PFSK-1 (cell line): ENCODE data around the gene OR6C3.

Source experiments
- FOXP2 ChIP-seq: optimal IDR thresholded peaks from 2 replicates; pipeline ENCODE3; 2011; ENCODE audit warnings: borderline replicate concordance, control low read depth, inconsistent platforms; ENCODE audit not compliant: insufficient read depth; ENCODE audit errors: extremely low read length, extremely low read depth
- POLR2AphosphoS5 ChIP-seq: IDR thresholded peaks from 2 replicates; pipeline ENCODE4 v1.6.1; 2012; ENCODE audit warnings: low read depth, mild to moderate bottlenecking, control low read depth, low read length, moderate library complexity
- SIN3A ChIP-seq: IDR thresholded peaks from 2 replicates; pipeline ENCODE4 v1.6.1; 2012; ENCODE audit warnings: mild to moderate bottlenecking, low read length, moderate library complexity, borderline replicate concordance; ENCODE audit not compliant: insufficient read depth
- TAF1 ChIP-seq: IDR thresholded peaks from 2 replicates; pipeline ENCODE4 v1.6.1; 2012; ENCODE audit warnings: low read length, control low read depth, borderline replicate concordance; ENCODE audit not compliant: insufficient read depth
- TF ChIP-seq, protein P1 (sequence below), 2 experiments: IDR thresholded peaks; 2 replicates each; pipeline versions ENCODE4 v1.6.1 to v1.8.0; 2011 to 2012; ENCODE audit warnings: low read depth in 2 of 2, low read length in 2 of 2, control low read depth in 1 of 2, inconsistent platforms in 1 of 2, mild to moderate bottlenecking in 1 of 2, moderate library complexity in 1 of 2; ENCODE audit not compliant: insufficient read depth in 1 of 2

The OR6C3 gene

DNA sequence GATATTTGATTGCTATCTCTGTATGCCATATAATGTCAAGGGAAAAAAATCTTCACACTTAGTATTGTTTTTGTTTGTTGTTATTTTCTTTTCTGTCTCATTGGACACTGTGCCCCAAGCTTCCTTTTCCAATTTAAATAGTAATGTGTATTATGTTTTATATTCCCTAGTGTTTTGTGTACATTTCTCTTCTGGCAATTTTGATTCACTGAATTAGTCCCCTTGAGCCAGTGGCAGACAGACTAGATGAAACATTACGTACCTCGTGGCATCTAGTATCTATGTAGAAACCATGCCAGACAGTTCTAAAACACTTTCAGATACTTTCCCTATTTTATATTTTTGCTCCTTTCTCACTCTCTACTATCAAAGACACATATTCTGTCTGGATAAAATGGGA, 16.5 kb upstream of the OR6C3 start, which contains the start of gene OR6C1:
Gene OR6C1, plus strand, starts transcription at position 301 of the 400 bp plus-strand sequence. CDS start 6,257 bp downstream, outside the sequence.
- TF ChIP-seq, protein P1, sequence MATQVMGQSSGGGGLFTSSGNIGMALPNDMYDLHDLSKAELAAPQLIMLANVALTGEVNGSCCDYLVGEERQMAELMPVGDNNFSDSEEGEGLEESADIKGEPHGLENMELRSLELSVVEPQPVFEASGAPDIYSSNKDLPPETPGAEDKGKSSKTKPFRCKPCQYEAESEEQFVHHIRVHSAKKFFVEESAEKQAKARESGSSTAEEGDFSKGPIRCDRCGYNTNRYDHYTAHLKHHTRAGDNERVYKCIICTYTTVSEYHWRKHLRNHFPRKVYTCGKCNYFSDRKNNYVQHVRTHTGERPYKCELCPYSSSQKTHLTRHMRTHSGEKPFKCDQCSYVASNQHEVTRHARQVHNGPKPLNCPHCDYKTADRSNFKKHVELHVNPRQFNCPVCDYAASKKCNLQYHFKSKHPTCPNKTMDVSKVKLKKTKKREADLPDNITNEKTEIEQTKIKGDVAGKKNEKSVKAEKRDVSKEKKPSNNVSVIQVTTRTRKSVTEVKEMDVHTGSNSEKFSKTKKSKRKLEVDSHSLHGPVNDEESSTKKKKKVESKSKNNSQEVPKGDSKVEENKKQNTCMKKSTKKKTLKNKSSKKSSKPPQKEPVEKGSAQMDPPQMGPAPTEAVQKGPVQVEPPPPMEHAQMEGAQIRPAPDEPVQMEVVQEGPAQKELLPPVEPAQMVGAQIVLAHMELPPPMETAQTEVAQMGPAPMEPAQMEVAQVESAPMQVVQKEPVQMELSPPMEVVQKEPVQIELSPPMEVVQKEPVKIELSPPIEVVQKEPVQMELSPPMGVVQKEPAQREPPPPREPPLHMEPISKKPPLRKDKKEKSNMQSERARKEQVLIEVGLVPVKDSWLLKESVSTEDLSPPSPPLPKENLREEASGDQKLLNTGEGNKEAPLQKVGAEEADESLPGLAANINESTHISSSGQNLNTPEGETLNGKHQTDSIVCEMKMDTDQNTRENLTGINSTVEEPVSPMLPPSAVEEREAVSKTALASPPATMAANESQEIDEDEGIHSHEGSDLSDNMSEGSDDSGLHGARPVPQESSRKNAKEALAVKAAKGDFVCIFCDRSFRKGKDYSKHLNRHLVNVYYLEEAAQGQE (IDR thresholded peaks at IDR 0.05; ENCODE audit: insufficient read depth in 1 of 2, low read depth in 2 of 2, low read length in 2 of 2): no peak
- TF ChIP-seq SIN3A (no peak), TAF1 (no peak), POLR2AphosphoS5 (no peak)

DNA sequence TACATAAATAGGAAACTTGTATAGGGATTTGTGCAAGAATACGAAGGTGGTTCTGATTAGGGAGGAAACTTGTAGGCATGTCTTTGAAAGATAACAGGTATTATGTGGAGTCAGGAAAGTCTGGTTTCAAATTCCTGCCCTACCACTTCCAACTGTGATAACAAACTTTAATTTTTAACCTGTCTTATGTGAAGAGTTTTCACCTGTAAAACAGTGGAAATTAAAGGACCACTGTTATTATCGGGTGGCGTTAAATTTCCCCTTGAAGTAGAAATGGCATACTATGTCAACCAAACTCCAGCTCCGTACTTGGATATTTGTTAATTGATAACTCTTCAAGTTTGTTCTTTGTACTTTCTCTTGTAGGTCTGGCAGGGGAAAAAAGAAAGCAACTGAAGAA, 10.3 kb upstream of the OR6C3 start:
- TF ChIP-seq POLR2AphosphoS5: no peak
- TF ChIP-seq SIN3A: no peak
- no peak for TF ChIP-seq FOXP2
- TF ChIP-seq TAF1: no peak
- TF ChIP-seq, protein P1 (IDR thresholded peaks at IDR 0.05; ENCODE audit: insufficient read depth in 1 of 2, low read depth in 2 of 2, low read length in 2 of 2): no peak

DNA sequence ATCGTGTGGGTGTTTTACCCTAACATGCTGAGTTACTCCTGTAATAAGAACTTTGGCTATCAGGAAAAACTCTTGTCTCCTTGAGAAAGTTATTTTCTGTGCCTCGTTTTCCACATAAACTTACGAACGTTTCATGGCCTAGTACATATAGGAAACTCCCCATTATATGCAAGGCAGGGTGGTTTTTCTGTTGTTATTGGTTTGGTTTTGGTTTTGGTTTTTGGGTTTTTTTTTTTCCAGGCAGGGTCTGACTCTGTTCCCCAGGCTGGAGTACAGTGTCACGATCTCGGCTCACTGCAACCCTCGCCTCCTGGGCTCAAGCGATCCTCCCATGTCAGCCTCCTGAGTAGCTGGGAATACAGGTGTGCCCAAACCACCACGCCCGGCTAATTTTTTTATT, 5.5 kb downstream of the OR6C3 start:
- no peak for TF ChIP-seq SIN3A
- TF ChIP-seq, protein P1 (IDR thresholded peaks at IDR 0.05; ENCODE audit: insufficient read depth in 1 of 2, low read depth in 2 of 2, low read length in 2 of 2): no peak
- no peak for TF ChIP-seq FOXP2
- no peak for TF ChIP-seq POLR2AphosphoS5
- TF ChIP-seq TAF1: no peak

DNA sequence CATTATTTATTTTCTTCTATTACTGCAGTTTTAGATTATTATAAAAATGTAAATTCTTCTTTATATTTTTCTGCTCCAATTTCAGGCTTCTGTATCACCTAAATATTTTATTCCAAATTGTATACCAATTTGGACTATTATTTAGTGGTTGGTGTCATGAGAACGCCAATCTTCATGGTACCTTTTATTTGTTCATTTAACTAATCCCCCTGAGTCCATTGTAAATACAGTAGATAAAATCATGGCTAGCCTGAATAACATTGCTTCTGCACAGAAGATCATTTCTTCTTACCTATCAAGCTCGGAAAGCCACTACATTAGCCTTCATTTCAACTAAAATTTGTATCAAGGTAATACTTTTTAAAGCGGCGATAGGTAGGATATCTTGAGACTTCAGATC, 32.1 kb downstream of the OR6C3 start, which contains the start of gene OR6C75:
Gene OR6C75, plus strand, starts transcription at position 301 of the 400 bp plus-strand sequence. CDS start 2,136 bp downstream, outside the sequence.
- TF ChIP-seq POLR2AphosphoS5 (no peak), FOXP2 (no peak)

DNA sequence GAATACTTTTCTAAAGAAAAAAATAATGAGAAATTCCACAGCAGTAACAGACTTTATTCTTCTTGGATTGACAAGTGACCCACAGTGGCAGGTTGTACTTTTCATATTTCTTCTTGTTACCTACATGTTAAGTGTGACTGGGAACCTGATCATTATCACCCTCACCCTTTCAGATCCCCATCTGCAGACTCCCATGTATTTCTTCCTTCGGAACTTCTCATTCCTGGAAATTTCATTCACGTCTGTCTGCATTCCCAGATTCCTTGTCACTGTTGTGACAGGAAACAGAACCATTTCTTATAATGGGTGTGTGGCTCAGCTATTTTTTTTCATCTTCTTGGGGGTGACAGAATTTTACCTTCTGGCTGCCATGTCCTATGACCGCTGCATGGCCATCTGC, 34.5 kb downstream of the OR6C3 start:
- no peak for TF ChIP-seq TAF1
- TF ChIP-seq POLR2AphosphoS5: no peak
- TF ChIP-seq FOXP2: no peak
- TF ChIP-seq, protein P1 (IDR thresholded peaks at IDR 0.05; ENCODE audit: insufficient read depth in 1 of 2, low read depth in 2 of 2, low read length in 2 of 2): no peak
- TF ChIP-seq SIN3A: no peak
